CD4-positive, alpha-beta T cell treated with Interleukin-15 for 4 hours (primary cell): Measurements from ENCODE around the gene ATP10B.

Experiments
- DNase-seq: peaks from one replicate; pipeline ENCODE4 v3.0.0-alpha.2; 2020; ENCODE audit warnings: low spot score

The ATP10B gene

GRCh38 chr5:160685219-160685618, 166.8 kb downstream of the ATP10B start:
- no peak for DNase-seq

DNA sequence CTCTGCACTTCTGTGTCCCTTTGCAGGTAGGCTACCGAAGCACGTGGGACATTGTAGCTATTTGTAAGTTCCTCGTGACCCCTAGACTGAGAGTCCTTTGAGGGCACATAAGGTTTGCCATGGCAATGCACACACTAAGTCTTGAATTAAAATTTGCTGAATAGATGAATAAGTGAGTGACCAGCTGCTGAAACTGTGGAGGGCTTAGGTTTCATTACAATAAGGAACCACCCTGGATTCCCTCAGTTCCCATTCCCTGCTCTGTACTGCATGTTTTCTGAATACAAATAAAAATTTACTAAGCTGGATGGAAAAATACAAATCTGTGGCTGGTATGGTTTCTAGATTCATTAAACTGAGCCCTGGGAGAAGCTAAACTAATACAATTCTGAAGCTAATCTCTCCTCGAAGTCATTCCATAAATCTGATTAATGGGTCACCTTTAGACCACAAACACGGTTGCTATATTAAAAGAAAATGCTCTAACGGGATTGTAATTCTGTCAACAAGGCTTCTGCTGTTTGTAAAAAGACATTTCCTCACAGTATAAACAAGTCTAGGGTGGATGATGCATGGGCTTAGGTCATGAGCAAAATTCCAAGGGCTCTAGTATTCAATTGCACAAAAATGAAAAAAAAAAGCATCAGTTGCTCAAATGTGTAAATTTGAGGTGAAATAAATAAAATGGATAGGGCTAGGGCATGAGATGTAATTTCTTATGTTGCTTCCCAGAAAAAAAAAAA, 172.3 kb downstream of the ATP10B start:
- no peak for DNase-seq

GRCh38 chr5:160675988-160676387, 176.0 kb downstream of the ATP10B start:
- no peak for DNase-seq

DNA sequence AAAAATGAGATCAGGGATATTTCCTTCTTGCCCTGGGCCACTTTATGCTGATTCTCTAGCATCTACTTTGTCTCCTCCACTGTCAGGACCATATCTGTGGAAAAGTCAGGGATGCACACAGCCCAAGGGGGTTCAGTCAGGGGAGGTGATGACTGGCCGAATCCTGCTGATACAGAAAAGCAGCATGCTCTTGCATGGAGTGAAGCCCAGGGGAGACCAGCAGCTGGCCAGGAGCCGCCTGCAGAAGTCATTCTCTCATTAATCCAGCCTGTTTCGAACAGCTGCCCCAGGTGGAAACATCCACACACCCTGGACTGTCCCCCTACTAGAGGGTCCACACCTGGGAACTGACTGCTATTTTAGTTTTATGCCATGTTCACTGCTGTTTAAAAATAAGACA, 177.1 kb downstream of the ATP10B start:
- DNase-seq: no peak

DNA sequence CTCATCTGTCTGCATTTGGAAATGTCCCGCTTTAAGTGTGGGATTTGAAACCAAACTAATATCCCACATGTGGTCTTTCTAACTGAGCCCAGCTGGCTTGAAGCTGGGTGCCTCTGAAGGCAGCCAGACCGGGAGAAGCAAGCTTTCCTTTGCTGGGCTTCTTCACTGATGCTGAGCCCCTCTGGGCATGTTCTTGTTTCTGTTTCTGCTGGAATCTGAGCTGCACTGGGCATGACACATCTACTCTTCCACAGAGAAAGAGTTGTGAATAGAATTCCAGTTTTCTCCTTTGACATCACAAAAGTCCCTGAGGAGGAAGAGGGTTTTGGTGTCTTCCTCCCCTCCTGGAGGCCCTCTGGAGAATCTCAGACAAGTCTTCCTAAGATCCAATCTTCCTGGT, 179.5 kb downstream of the ATP10B start:
- DNase-seq: no peak

- no peak for DNase-seq
These were observed 183.7 kb downstream of the ATP10B start for GRCh38 chr5:160668356-160668755.

DNA sequence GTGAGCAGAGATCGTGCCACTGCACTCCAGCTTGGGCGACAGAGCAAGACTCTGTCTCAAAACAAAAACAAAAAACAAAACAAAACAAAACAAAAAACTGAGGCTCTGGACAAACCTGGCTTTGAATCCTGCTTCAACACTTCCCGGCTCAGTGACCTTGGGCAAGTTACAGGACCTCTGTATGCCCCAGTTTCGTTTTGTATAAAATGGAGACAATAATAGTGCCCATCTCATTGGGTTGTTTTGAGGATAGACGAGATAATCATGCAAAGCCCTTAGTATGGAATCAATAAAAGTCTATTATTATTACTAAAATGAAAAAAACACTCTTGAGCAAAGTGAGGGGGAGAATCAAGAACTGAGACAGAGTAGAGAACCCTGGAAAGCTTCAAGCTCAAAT, 184.9 kb downstream of the ATP10B start:
- DNase-seq: no peak

GRCh38 chr5:160665460-160665859, 186.6 kb downstream of the ATP10B start:
- no peak for DNase-seq

DNA sequence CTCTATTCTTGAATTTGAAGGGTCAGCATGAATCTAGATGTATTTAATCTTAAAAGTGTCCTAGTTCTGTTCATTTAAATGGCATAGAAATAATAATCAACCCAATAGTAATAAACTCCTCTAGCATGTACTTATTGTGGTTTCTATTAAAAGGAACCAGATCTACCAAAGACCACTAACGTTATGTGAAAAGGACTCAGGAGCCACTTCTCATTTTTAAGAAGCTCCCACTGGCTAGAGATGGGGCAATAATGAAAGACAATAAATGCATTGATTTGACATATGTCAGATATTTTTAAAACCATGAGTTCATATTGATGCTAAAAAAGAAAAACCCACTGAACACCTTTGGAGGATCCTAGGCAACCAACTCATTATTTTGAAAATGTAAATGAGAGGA, 191.9 kb downstream of the ATP10B start:
- DNase-seq: no peak

- no peak for DNase-seq
These were observed 194.2 kb downstream of the ATP10B start for GRCh38 chr5:160657622-160658458.

GRCh38 chr5:160657068-160657507, 194.9 kb downstream of the ATP10B start:
- DNase-seq: no peak

DNA sequence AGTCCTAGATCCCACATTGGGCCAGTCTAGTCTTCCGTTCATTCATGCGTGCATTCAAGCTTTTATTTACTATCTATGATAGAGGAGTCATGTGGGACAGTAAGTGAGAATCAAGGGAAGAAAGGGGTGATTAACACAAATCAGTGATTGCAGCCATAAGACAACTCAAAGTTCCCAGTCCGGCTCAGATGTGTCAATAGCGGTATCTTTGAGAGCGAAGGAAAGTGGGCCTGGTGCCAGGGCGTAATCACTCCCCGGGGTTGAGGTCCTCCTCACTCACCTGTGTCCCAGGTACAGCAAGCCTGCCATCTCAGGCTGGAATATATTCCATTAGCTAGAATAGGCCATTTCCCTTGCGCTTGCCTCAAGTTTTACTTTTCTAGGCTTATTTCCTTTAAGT, 196.3 kb downstream of the ATP10B start:
- no peak for DNase-seq

DNA sequence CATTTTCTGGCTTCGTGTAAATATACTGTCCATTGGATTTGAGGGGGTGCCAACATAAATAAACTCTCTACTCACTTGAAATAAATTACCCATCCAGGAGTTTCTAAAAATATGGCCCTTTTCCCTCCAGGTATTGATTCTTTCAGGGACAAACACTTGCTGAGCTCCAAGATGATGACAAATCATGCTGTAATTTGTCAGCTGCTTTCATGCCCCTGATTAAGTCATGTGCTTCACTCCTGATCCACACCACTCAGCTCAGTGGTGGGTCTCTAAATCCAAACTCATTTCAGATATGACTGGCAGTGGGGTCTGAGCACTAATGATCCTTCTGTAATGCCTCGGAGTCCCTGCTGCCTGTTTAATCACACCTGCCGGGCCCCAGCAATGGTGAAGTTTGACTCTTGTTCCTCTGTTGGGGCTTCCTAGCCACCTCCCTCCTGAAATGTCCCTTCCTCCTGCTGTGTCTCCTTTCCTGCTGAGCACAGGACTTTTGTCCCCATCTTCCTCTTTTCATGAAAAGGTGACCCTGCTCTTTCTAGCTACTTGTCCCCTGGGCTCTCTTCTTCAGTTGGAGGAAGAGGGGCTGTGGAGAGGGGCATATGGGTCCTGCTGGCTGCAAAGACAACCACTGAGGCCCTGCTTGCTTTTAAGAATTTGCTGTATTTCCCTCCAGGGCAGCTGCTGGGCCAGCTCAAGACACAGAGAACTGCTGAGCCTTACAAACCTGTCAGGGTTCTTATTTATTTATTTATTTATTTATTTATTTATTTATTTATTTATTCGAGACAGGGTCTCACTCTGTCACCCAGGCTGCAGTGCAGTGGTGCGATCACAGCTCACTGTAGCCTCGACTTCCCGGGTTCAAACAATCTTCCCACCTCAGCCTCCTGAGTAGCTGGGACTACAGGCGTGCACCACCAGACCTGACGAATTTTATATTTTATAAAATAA, 200.0 kb downstream of the ATP10B start:
- no peak for DNase-seq

DNA sequence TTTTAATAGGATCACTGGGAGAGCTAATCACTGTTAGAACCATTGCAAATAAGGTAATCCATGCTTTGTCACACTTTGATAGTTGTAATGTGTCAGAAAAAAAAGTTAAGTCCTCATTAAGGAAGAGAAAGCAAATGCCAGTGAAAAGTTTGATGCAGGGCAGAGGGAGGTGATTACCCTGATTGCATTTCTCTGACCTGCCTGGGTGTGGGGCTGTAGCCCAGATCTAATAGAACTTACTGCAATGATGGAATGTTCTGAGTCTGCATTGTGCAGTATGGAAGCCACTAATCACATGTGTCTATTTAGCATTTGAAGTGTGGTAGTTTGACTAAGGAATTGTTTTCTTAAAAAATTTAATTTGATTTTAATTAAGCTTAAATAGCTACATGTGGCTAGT, 202.7 kb downstream of the ATP10B start:
- no peak for DNase-seq

GRCh38 chr5:160646033-160646432, 206.0 kb downstream of the ATP10B start:
- no peak for DNase-seq

- no peak for DNase-seq
These were observed 208.3 kb downstream of the ATP10B start for GRCh38 chr5:160643616-160644240.

GRCh38 chr5:160641405-160641804, 210.6 kb downstream of the ATP10B start:
- DNase-seq: no peak

DNA sequence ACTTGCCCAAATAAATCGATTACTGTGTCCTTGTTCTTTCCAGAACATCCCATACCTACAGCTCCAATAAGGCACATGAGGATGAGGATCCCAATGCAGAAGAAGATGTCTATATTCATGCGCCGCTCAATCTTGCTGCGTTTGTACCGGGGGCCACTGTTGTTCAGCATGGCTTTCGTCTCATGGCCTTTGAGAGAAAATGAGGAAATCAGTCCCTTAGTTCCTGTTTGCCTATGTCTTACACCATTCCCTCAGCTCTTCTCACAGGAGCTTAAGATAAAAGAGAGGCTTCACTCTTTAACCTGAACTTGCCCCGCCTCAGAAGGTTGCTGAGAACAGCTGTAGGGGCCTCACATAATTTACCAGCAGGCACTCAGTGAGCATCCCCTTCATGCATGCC, 211.6 kb downstream of the ATP10B start:
- no peak for DNase-seq

DNA sequence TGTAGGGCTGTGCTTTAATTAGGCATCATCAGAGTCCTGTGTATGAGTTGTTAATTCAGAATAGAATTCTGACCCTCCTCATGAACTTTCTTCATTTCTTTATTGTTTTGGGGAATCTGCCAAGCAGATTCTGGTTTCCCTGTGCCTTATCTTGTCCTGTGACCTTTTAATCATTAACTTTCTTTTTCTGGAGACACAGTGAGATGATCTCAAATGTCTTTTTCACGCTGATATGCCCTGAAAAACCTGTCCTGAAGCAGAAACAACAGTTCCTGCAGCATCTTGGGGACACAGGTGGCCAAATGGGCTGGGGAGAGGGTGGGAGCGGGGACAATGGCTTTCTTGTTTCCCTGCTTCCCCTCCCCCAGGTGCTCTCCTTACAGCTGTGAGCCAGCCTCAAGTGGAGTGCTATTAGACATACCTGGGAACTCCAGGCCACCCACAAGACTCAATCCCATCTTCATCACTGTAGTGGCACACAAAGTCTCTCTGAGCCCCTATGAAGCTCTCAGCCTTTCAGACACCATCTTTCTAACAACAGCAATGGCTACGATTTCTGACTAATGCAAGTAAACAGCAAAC, 213.8 kb downstream of the ATP10B start:
- DNase-seq: no peak

DNA sequence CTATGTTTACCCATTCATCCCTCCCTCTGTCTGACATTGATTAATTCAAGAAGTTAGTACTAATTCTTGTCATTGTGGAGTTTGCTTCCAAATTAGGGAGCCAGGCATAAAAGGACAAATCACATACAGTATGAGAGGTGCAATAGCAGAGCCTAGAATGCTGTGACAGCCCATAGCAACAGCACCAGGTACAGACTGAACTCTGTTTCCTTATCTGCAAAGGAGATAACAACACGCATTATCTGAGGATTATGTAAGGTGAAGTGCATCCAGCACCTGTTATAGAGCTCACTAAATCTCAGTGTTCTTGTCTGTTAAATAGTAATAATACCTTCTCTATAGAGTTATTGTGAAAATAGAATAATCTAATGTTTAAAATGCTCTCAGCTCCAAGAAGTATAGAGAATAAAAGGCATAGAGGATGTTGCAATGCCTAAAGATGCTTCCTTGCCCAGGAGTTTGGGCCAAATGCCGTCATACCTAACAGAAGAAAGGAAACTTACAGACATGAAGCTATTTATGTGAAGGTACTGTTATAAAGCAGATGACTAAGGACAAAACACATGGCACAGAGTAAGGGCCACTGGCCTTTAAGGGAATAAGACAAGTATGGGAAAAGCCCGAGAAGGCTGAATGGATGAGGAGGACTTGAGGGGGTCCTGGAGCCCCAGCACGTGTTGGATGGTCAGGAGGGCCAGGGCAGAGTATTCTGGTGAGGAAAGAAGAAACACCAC, 214.5 kb downstream of the ATP10B start:
- DNase-seq: no peak

DNA sequence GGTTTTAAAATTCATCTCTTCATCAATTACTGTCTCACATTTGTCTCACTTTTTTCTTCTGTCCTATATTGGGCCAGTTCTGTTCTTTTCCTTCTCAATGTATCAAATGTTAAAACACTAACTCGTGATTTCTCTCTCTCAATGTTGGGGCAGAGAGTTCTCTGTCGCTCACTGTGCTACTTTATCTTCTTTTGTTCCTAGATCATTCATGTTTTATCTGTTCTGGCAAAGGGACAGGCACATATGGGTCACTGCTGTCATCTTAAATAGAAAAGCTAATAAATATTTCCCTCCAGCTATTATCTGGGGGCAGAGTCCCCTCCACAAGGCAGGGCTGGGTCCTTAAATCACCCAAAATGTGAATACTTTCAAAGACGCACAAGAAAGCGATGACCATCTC, 216.3 kb downstream of the ATP10B start:
- DNase-seq: no peak
